ENCODE data around the gene GIMAP7.
"Not testable (repeated sequence)": the region's sequence is repeated elsewhere in the genome, so short reads cannot be mapped to it uniquely, and the experiment has no call there.

GIMAP7 gene

GRCh38 chr7:150514748-150515222 is at the start of gene GIMAP7:
TSS of gene GIMAP7 (plus strand) at chr7:150514872. CDS start at chr7:150519975, 5,103 bp downstream.
- in situ Hi-C loops (cut with HindIII; ENCODE audit: low sequenced_read_pairs) = no loop called here

DNA sequence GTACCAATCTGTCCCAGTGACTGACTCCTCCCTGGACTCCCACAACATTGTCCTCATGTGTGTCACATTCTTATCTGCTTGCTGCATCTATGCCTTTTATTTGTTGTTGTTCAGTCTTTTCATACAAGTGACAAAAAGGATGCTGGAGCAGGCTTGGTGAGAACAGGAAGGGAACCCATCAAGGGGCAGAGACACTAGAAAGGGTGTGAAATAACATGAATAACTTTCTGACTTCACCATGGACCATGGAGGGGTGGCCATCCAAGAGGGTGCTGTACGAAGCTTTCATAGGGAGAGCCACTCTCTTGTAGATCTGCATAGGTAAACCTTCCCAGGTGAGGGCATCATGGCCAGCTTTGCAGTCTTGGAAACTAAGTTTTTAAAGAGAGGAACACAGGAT is 49.7 kb upstream of the GIMAP7 start:
- in situ Hi-C loops (cut with HindIII; ENCODE audit: low sequenced_read_pairs) = no loop called here

- in situ Hi-C loops (cut with HindIII; ENCODE audit: low sequenced_read_pairs) = no loop called here
Observed at GRCh38 chr7:150465414-150465813, 49.3 kb upstream of the GIMAP7 start.

DNA sequence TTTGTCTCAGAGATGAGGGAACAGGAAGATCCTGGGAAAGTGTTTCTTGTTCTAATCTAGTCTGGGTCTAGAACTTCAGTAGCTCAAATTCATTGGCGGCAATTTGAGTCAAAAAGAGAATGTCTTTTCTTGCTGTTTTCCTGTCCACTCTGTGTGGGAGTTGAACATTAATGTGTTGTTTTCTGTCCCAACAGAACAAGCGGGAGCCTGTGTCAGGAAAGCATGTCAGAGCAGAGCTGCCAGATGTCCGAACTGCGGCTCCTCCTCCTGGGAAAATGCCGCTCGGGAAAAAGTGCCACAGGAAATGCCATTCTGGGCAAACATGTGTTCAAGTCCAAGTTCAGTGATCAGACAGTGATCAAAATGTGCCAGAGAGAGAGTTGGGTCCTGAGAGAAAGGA is 48.2 kb upstream of the GIMAP7 start:
- in situ Hi-C loops (cut with HindIII; ENCODE audit: low sequenced_read_pairs) = no loop called here

DNA sequence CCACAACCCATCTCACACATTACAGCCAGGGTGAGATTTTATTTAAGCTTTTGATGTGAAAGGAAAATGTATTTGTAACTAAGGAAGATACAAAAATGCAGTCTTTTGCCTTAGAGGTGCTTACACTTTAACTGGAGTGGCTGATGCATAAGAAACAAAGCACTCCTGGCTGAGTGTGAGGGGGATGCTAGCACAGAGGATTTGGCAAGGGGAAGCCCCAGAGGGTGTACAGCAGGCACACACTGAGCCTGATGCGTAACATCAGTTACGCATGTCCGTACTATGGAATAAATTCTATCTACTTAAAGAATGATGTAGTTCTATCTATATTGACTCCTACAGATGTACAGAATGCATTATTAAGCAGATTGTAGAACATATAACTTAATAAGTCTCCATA is 46.4 kb upstream of the GIMAP7 start:
- in situ Hi-C loops (cut with HindIII; ENCODE audit: low sequenced_read_pairs) = no loop called here

DNA sequence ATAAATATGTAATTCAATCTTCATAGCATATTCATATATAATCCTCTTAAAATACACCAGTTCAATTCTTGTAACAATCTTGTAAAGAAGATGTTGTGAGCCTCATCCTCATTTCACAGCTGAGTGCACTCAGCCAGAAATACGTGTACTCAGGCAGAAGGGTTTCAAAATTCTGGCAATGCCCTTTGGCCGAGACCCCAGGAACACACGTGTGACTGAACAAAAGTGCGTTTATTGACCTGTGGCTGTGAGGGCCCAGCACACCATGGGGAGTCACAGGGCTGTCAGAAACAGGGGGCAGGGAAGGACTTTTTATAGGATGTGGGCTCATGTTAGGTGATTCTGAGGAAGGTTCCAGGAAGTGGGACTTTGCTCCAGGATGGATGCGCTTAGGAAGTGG is 42.8 kb upstream of the GIMAP7 start:
- in situ Hi-C loops (cut with HindIII; ENCODE audit: low sequenced_read_pairs) = no loop called here

DNA sequence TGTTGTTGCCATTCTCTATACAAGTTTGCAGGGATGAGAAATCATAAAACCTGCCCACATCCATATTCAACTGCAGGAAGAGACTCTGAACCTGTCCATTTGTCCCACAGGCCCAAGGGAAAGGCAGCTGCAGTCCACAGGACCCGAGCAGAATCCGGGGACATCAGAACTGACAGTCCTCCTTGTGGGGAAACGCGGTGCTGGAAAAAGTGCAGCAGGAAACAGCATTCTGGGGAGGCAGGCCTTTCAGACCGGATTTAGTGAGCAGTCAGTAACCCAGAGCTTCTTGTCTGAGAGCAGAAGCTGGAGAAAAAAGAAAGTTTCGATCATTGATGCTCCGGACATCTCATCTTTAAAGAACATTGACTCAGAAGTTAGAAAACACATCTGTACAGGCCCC is 40.8 kb upstream of the GIMAP7 start:
- in situ Hi-C loops (cut with HindIII; ENCODE audit: low sequenced_read_pairs) = no loop called here

- in situ Hi-C loops (cut with HindIII; ENCODE audit: low sequenced_read_pairs) = no loop called here
Observed at GRCh38 chr7:150476285-150476684, 38.4 kb upstream of the GIMAP7 start.

- in situ Hi-C loops (cut with HindIII; ENCODE audit: low sequenced_read_pairs) = no loop called here
Observed at GRCh38 chr7:150476819-150477631, 37.6 kb upstream of the GIMAP7 start.

GRCh38 chr7:150479023-150479716 is 35.5 kb upstream of the GIMAP7 start:
- in situ Hi-C loops (cut with HindIII; ENCODE audit: low sequenced_read_pairs) = no loop called here

DNA sequence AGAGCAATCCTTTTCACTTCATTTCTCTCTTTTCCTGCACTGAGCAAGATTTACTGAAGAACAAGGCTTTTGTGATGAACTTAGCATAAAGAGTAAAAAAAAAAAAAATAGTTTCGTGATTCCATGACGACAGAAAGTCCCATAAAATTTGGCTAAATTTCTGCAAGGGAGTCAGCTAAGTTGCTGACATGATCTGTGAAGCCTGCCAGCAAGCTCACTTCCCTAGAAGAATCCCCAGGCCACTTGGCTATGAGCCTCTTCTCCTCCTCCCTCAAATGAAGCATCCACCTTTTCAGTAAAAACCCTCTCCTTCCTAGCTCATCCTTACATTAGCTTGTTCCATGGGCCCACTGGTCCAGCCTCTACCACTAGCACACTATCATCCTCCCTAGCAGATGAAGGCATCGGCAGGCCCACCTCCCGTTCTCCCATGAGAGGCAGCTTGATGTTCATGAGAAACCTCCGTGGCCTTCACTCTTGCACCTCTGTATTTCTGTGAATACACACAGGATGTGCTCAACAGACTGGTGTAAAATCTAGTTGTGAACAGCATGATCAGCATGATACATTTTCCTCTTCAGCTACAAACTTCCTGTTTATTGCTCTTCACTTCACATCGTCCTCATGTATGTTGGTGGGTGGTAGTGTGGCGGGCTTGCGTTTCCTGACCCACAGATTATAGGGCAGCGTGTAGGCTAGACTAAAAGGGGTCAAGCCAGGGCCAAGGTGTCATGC is 33.3 kb upstream of the GIMAP7 start:
- in situ Hi-C loops (cut with HindIII; ENCODE audit: low sequenced_read_pairs) = no loop called here

GRCh38 chr7:150481922-150482321 is 32.8 kb upstream of the GIMAP7 start:
- in situ Hi-C loops (cut with HindIII; ENCODE audit: low sequenced_read_pairs) = no loop called here

DNA sequence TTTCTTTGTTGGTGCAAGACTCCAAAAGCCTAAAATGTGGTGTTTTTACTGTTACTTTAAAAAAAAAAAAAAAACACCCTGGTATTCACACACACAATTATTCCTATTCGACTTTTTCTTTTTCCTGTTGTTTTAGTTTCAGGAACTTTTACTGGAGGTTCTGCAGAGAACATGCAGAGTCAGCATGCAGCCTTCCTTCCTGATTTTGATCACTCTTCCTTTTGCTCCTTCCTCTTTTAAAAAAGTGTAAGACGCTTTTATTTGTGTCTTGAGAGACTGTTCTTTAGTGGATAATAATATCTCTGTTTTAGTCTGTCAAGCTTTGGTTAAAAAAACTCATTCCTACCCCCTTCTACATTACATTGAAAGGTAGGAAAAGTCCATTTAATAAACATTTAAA is 31.2 kb upstream of the GIMAP7 start:
- in situ Hi-C loops (cut with HindIII; ENCODE audit: low sequenced_read_pairs) = not testable (repeated sequence)

DNA sequence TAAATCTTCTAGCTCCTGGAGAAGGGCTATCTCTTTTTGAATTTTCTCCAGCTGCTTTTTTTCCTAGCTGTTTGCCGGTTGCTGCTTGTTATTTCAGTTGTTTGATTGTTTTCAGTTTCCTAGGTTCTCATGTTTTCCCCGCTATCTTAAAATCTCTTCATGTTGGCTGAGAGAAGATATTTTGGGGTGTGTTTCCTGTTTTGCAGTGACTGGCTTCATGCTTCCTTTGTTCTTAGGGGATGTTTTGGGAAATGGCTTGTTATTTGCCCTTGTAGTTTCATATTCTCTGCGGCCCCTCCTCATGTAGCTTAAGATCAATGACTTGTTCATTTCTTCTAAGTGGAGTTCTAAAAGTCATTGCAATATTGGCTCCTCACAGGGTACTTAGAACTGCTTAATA is 30.6 kb upstream of the GIMAP7 start:
- in situ Hi-C loops (cut with HindIII; ENCODE audit: low sequenced_read_pairs) = not testable (repeated sequence)

- in situ Hi-C loops (cut with HindIII; ENCODE audit: low sequenced_read_pairs) = no loop called here
Observed at GRCh38 chr7:150487625-150488024, 27.0 kb upstream of the GIMAP7 start.

GRCh38 chr7:150489782-150490181 is 24.9 kb upstream of the GIMAP7 start:
- in situ Hi-C loops (cut with HindIII; ENCODE audit: low sequenced_read_pairs) = no loop called here

- in situ Hi-C loops (cut with HindIII; ENCODE audit: low sequenced_read_pairs) = not testable (repeated sequence)
Observed at GRCh38 chr7:150493442-150493841, 21.2 kb upstream of the GIMAP7 start.

- in situ Hi-C loops (cut with HindIII; ENCODE audit: low sequenced_read_pairs) = no loop called here
Observed at GRCh38 chr7:150502519-150502918, 12.2 kb upstream of the GIMAP7 start.

GRCh38 chr7:150503155-150503554 is 11.5 kb upstream of the GIMAP7 start:
- in situ Hi-C loops (cut with HindIII; ENCODE audit: low sequenced_read_pairs) = no loop called here

GRCh38 chr7:150503581-150503980 is 11.1 kb upstream of the GIMAP7 start:
- in situ Hi-C loops (cut with HindIII; ENCODE audit: low sequenced_read_pairs) = no loop called here

GRCh38 chr7:150507947-150508602 is 6.6 kb upstream of the GIMAP7 start:
- in situ Hi-C loops (cut with HindIII; ENCODE audit: low sequenced_read_pairs) = no loop called here
